GM06990 (cell line): ENCODE results near the gene CCDC12.

ENCODE experiments used
- DNase-seq: peaks from one replicate; pipeline ENCODE4 v3.0.0-alpha.2; 2011; ENCODE audit not compliant: insufficient read length; ENCODE audit errors: extremely low read depth
- H3K27me3 ChIP-seq: replicated peaks from 2 replicates; pipeline ENCODE4 v1.6.0; 2011; ENCODE audit warnings: low read length; ENCODE audit not compliant: control insufficient read depth, insufficient read depth
- H3K36me3 ChIP-seq: 2 replicates; pipeline ENCODE4 v1.5.1; 2011; ENCODE audit warnings: low read length; ENCODE audit not compliant: control insufficient read depth, insufficient read depth
- H3K4me3 ChIP-seq: replicated peaks from 2 replicates; pipeline ENCODE4 v1.5.1; 2011; ENCODE audit warnings: low read depth, mild to moderate bottlenecking, control low read depth, low read length
- CTCF ChIP-seq: IDR thresholded peaks from 2 replicates; pipeline ENCODE4 v1.5.1; 2011; ENCODE audit warnings: low read length, control low read depth, mild to moderate bottlenecking, inconsistent platforms; ENCODE audit not compliant: insufficient read depth, poor library complexity, severe bottlenecking

The CCDC12 gene

GRCh38 chr3:46950177-46950576 is 26.4 kb downstream of the CCDC12 start:
- no peak overlapping the region for H3K4me3 ChIP-seq
- TF ChIP-seq CTCF = no peak
- DNase-seq = no peak
- H3K36me3 ChIP-seq = peaks cover 14% of the 10 kb centered on the region
- no peaks in the 10 kb centered on the region for H3K27me3 ChIP-seq

- no peak for TF ChIP-seq CTCF
- H3K27me3 ChIP-seq = no peaks in the 10 kb centered on the region
- peaks cover 14% of the 10 kb centered on the region for H3K36me3 ChIP-seq
- H3K4me3 ChIP-seq = peak overlapping the region; percentile 5; the same call in 1 of the 2 replicates
- DNase-seq = no peak
Observed at GRCh38 chr3:46948830-46949671, 27.5 kb downstream of the CCDC12 start.

- TF ChIP-seq CTCF = no peak
- Histone ChIP-seq H3K4me3 (no peak overlapping the region), H3K27me3 (no peaks in the 10 kb centered on the region), H3K36me3 (peaks cover 15% of the 10 kb centered on the region)
- no peak for DNase-seq
Observed at GRCh38 chr3:46947981-46948791, 28.4 kb downstream of the CCDC12 start.

- DNase-seq = no peak
- no peak for TF ChIP-seq CTCF
- Histone ChIP-seq H3K4me3 (no peak overlapping the region), H3K36me3 (peaks cover 16% of the 10 kb centered on the region), H3K27me3 (no peaks in the 10 kb centered on the region)
Observed at GRCh38 chr3:46947546-46947901, 29.0 kb downstream of the CCDC12 start.

- no peak for DNase-seq
- TF ChIP-seq CTCF = no peak
- Histone ChIP-seq H3K27me3 (no peaks in the 10 kb centered on the region), H3K36me3 (peaks cover 16% of the 10 kb centered on the region), H3K4me3 (no peak overlapping the region)
Observed at GRCh38 chr3:46946856-46947545, 29.5 kb downstream of the CCDC12 start.
